Progenitor cell of endocrine pancreas (in vitro differentiated cells): Measurements from ENCODE around the gene CACNA1F. TPM values are rescaled to one million over a fixed set of nuclear protein-coding genes. Genes with fewer than 3 reads are reported as not detected.

Source experiments
- DNase-seq: peaks from one replicate; pipeline ENCODE4 v3.0.0; 2021; ENCODE audit warnings: low spot score; ENCODE audit not compliant: unreplicated experiment
- H3K27ac Mint-ChIP-seq: 2 replicates; pipeline ENCODE4 v1.8.0; 2021; ENCODE audit warnings: mild to moderate bottlenecking, moderate library complexity, mixed read lengths
- H3K27me3 Mint-ChIP-seq: 2 replicates; pipeline ENCODE4 v1.8.0; 2021; ENCODE audit warnings: mixed read lengths
- H3K36me3 Mint-ChIP-seq: 2 replicates; pipeline ENCODE4 v1.8.0; 2022; ENCODE audit warnings: mixed read lengths; ENCODE audit not compliant: insufficient read depth
- H3K4me1 Mint-ChIP-seq: 2 replicates; pipeline ENCODE4 v1.8.0; 2021; ENCODE audit warnings: low read depth, mixed read lengths
- H3K4me3 Mint-ChIP-seq: 2 replicates; pipeline ENCODE4 v1.8.0; 2021; ENCODE audit warnings: low read depth, mild to moderate bottlenecking, moderate library complexity, mixed read lengths
- H3K9me3 Mint-ChIP-seq: 2 replicates; pipeline ENCODE4 v1.8.0; 2021; ENCODE audit warnings: low read depth, mixed read lengths
- total RNA-seq: library from RNA; stranded (reverse); gene quantifications from 2 replicates; pipeline ENCODE4 v1.2.1, GENCODE V29; 2021
- TF ChIP-seq, protein P1 (sequence below): fragments of 200-600 bp; sonication (generic); IDR thresholded peaks from one replicate; pipeline ENCODE4 v1.5.0; 2021; ENCODE audit warnings: antibody characterized with exemption, mild to moderate bottlenecking; ENCODE audit not compliant: unreplicated experiment

CACNA1F gene
- total RNA-seq, 1 donor from 2014 or later, result 0.19 TPM

DNA sequence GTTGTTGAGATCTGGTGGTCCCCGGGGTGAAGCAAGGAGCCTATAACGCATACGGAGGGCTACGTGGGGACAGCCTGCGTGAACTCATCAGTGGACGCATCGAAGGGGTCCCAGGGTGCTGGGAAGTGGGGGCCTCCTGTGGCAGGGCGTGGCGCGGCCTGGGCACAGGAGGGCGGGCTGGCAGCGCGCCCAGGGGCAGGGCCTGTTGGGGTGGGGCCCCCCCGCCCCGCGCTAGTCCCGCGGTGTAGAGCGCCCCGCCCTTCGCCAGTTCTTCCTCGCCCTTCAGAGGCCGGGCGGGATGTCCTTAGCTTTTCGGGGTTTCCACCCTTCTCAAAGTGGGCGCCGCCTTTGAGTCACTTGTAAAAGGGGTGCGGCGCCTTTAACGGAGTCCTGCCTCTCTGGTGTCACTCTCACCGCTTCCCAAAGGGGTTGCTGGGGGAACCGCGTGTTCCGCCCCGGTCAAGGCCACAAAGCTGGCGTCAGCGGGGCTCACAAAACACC is 60.8 kb downstream of the CACNA1F start:
- peaks cover 19% of the 10 kb centered on the region for H3K36me3 Mint-ChIP-seq
- peak overlapping the region; percentile 65 for H3K4me3 Mint-ChIP-seq
- H3K4me1 Mint-ChIP-seq, result peaks cover 2% of the 10 kb centered on the region
- peaks cover 4% of the 10 kb centered on the region for H3K9me3 Mint-ChIP-seq
- no peak overlapping the region for H3K27ac Mint-ChIP-seq
- peaks cover 28% of the 10 kb centered on the region for H3K27me3 Mint-ChIP-seq
- TF ChIP-seq, protein P1, sequence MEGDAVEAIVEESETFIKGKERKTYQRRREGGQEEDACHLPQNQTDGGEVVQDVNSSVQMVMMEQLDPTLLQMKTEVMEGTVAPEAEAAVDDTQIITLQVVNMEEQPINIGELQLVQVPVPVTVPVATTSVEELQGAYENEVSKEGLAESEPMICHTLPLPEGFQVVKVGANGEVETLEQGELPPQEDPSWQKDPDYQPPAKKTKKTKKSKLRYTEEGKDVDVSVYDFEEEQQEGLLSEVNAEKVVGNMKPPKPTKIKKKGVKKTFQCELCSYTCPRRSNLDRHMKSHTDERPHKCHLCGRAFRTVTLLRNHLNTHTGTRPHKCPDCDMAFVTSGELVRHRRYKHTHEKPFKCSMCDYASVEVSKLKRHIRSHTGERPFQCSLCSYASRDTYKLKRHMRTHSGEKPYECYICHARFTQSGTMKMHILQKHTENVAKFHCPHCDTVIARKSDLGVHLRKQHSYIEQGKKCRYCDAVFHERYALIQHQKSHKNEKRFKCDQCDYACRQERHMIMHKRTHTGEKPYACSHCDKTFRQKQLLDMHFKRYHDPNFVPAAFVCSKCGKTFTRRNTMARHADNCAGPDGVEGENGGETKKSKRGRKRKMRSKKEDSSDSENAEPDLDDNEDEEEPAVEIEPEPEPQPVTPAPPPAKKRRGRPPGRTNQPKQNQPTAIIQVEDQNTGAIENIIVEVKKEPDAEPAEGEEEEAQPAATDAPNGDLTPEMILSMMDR, result no peak
- no peak for DNase-seq

DNA sequence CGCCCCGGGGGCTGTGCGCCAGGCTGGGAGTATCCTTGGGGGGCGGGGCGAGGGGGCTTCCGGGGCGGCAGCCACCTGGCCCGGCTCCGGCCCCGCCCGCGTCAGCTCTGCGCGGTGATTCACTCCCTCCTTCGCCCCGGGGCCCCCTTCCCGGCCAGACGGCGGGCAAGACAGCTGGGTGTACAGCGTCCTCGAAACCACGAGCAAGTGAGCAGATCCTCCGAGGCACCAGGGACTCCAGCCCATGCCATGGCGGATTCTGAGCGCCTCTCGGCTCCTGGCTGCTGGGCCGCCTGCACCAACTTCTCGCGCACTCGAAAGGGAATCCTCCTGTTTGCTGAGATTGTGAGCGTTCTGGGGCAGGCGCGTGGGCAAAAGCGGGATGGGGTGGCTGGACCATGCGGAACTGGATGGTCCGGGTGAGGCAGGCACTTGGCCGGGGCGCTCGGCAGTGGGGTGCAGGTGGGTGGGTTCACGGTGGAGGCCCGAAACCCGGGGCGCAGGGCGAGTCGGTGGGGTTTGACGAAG is 61.3 kb downstream of the CACNA1F start, which contains the start of gene PLP2:
Gene PLP2, plus strand, starts transcription at position 147 of the 528 bp plus-strand sequence. Its CDS starts 103 bp downstream, at position 250.
- Mint-ChIP-seq H3K27ac (no peak within 1 kb of the TSS), H3K27me3 (peaks cover 30% of the 10 kb centered on the region), H3K36me3 (peaks cover 18% of the 10 kb centered on the region), H3K9me3 (peaks cover 4% of the 10 kb centered on the region), H3K4me3 (peak within 1 kb of the TSS; percentile 65), H3K4me1 (peaks cover 5% of the 10 kb centered on the region)
- TF ChIP-seq, protein P1, result no peak
- DNase-seq, result no peak

DNA sequence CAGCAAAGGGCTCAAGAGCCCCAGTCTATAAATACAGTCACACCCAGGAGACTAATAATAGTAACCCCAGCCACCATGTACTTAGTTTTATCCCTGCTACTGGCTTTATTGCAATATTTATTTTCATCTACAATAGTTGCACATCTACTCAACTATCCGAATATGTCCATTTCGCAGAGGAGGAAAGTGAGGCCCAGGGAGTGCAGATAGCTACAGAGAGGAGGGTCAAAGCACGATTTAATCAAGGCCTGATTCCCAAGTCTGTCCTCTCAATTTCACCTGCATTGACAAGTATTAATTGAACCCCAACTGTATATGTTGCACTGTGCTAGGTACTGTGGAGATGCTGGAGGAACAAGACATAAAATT is 65.4 kb downstream of the CACNA1F start:
- no peak overlapping the region for H3K4me3 Mint-ChIP-seq
- no peak overlapping the region for H3K27ac Mint-ChIP-seq
- peaks cover 13% of the 10 kb centered on the region for H3K4me1 Mint-ChIP-seq
- H3K36me3 Mint-ChIP-seq, result peaks cover 4% of the 10 kb centered on the region
- H3K9me3 Mint-ChIP-seq, result peaks cover 9% of the 10 kb centered on the region
- TF ChIP-seq, protein P1, result no peak
- DNase-seq, result no peak
- H3K27me3 Mint-ChIP-seq, result peaks cover 22% of the 10 kb centered on the region

DNA sequence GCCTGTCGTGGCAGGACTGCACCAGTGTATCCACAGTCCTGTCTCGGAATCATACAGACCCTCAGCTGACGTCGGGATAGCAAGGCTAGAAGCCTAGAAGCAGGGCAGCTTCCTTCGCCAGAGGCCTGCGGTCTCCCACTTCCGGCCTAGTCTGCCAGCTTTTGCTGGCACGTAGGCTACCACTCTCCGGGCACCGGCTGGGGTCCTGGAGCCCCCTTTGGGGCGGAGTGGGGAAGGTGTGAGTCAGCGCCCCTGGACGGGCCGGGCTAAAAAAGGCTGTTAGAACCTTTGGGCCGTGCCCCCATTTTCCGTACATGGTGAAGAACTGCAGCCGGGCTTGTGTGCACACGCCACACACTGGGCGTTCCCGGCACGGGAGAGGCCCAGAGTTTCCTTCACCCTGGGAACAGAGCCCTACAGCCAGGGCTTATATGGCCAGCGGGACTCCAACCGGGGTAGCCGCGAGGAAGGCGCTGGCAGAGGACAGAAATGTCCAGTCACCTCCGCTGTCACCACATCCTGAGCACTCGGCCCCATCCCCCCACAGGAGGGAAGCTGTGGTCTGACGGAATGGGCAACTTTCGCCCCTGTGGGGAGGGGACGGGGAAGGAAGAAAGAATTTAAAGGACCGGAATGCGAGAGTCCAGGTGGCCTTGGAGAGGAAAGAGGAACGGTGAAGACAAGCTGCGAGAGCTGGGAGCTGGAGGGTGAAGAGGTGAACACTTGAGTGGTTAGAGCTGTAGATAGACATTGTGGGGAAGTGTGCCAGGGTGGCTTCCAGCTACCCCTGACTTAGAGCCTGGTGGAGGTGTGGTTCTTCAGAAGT is 66.0 kb downstream of the CACNA1F start:
- peaks cover 4% of the 10 kb centered on the region for H3K36me3 Mint-ChIP-seq
- DNase-seq, result no peak
- TF ChIP-seq, protein P1, result no peak
- H3K4me1 Mint-ChIP-seq, result peaks cover 13% of the 10 kb centered on the region
- peak overlapping the region; percentile 76 for H3K27ac Mint-ChIP-seq
- peaks cover 20% of the 10 kb centered on the region for H3K27me3 Mint-ChIP-seq
- peaks cover 9% of the 10 kb centered on the region for H3K9me3 Mint-ChIP-seq
- H3K4me3 Mint-ChIP-seq, result peak overlapping the region; percentile 52
